ENCODE measurements around the gene CPNE5.

Gene CPNE5

GRCh38 chr6:36834576-36835341 lies 4.5 kb downstream of the CPNE5 start:
- Histone ChIP-seq H3K27ac (ENCODE audit: poor library complexity, severe bottlenecking) (no peak overlapping the region), H3K9me3 (ENCODE audit: severe bottlenecking) (no peaks in the 10 kb centered on the region), H3K4me1 (ENCODE audit: insufficient read depth, poor library complexity, severe bottlenecking) (peaks cover 3% of the 10 kb centered on the region), H3K27me3 (ENCODE audit: insufficient read depth, poor library complexity, severe bottlenecking) (peaks cover 13% of the 10 kb centered on the region), H3K4me3 (ENCODE audit: severe bottlenecking) (no peak overlapping the region), H3K36me3 (ENCODE audit: low read depth) (no peaks in the 10 kb centered on the region)
- ATAC-seq (ENCODE audit: low read depth) (no peak), DNase-seq (ENCODE audit: low spot score) (no peak)
- no peak for TF ChIP-seq CTCF (IDR thresholded peaks at IDR 0.05; ENCODE audit: poor library complexity, severe bottlenecking)

DNA sequence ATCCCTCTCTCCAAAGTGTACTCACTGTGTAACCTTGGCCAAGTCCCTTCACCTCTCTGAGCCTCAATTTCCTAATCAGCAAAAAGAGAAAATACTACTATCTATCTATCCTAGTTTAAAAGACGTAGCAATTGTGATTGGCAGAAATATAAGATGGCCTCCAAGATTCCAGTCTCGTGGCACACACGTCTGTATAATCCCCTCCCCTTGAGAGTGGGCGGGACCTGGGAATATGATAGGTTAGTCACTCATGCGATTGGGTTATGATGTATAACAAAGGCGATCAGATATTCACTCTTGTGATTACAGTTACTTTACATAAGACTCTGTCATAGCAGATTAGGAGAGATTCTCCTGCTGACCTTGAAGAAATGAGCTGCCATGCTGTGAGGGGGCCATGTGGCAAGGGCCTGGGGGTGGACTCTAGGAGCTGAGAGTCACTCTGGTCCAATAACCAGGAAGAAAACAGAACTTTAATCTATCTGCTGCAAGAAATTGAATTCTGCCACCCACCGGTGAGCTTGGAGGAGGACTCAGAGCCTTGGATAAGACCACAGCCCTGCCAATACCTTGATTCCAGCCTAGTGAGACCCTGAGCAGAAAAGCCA lies 6.0 kb downstream of the CPNE5 start:
- TF ChIP-seq CTCF (IDR thresholded peaks at IDR 0.05; ENCODE audit: poor library complexity, severe bottlenecking): no peak
- H3K27ac ChIP-seq (ENCODE audit: poor library complexity, severe bottlenecking): no peak overlapping the region
- peaks cover 3% of the 10 kb centered on the region for H3K4me1 ChIP-seq (ENCODE audit: insufficient read depth, poor library complexity, severe bottlenecking)
- H3K4me3 ChIP-seq (ENCODE audit: severe bottlenecking): no peak overlapping the region
- no peaks in the 10 kb centered on the region for H3K9me3 ChIP-seq (ENCODE audit: severe bottlenecking)
- no peaks in the 10 kb centered on the region for H3K36me3 ChIP-seq (ENCODE audit: low read depth)
- peaks cover 1% of the 10 kb centered on the region for H3K27me3 ChIP-seq (ENCODE audit: insufficient read depth, poor library complexity, severe bottlenecking)
- no peak for DNase-seq (ENCODE audit: low spot score)
- no peak for ATAC-seq (ENCODE audit: low read depth)

- TF ChIP-seq CTCF (IDR thresholded peaks at IDR 0.05; ENCODE audit: poor library complexity, severe bottlenecking): no peak
- ATAC-seq (ENCODE audit: low read depth) (no peak), DNase-seq (ENCODE audit: low spot score) (no peak)
- Histone ChIP-seq H3K27ac (ENCODE audit: poor library complexity, severe bottlenecking) (no peak overlapping the region), H3K4me1 (ENCODE audit: insufficient read depth, poor library complexity, severe bottlenecking) (peaks cover 5% of the 10 kb centered on the region), H3K27me3 (ENCODE audit: insufficient read depth, poor library complexity, severe bottlenecking) (no peaks in the 10 kb centered on the region), H3K36me3 (ENCODE audit: low read depth) (no peaks in the 10 kb centered on the region), H3K9me3 (ENCODE audit: severe bottlenecking) (no peaks in the 10 kb centered on the region), H3K4me3 (ENCODE audit: severe bottlenecking) (no peak overlapping the region)
These were observed 6.9 kb downstream of the CPNE5 start for GRCh38 chr6:36832313-36832712.

GRCh38 chr6:36830577-36830976 lies 8.7 kb downstream of the CPNE5 start:
- Histone ChIP-seq H3K9me3 (ENCODE audit: severe bottlenecking) (no peaks in the 10 kb centered on the region), H3K4me3 (ENCODE audit: severe bottlenecking) (no peak overlapping the region), H3K4me1 (ENCODE audit: insufficient read depth, poor library complexity, severe bottlenecking) (peaks cover 9% of the 10 kb centered on the region), H3K36me3 (ENCODE audit: low read depth) (no peaks in the 10 kb centered on the region), H3K27ac (ENCODE audit: poor library complexity, severe bottlenecking) (no peak overlapping the region), H3K27me3 (ENCODE audit: insufficient read depth, poor library complexity, severe bottlenecking) (no peaks in the 10 kb centered on the region)
- no peak for TF ChIP-seq CTCF (IDR thresholded peaks at IDR 0.05; ENCODE audit: poor library complexity, severe bottlenecking)
- DNase-seq (ENCODE audit: low spot score): no peak
- no peak for ATAC-seq (ENCODE audit: low read depth)

Data from RWPE2 (cell line).